Smooth muscle cell (in vitro differentiated cells): ENCODE results near the gene CHRDL2. TPM values are rescaled to one million over a fixed set of nuclear protein-coding genes. Genes with fewer than 3 reads are reported as not detected.

Experiments
- DNase-seq: peaks from one replicate; lab custom pipeline; 2025; ENCODE audit not compliant: unreplicated experiment; lab: John Stamatoyannopoulos, UW
- H2AFZ ChIP-seq: fragments of 200-600 bp; sonication (generic); 2 replicates; pipeline ENCODE4 v1.6.0; 2016; ENCODE audit warnings: antibody characterized with exemption, low read depth, mild to moderate bottlenecking
- H3F3A ChIP-seq: fragments of 200-600 bp; sonication (generic); 2 replicates; pipeline ENCODE4 v1.6.0; 2017; ENCODE audit warnings: antibody characterized with exemption, low read depth
- H3K27ac ChIP-seq: fragments of 200-600 bp; sonication (generic); 2 replicates; pipeline ENCODE4 v1.5.1; 2016; ENCODE audit warnings: low read depth, mild to moderate bottlenecking
- H3K27me3 ChIP-seq: fragments of 200-600 bp; sonication (generic); 2 replicates; pipeline ENCODE4 v1.6.1; 2016; ENCODE audit warnings: low read depth, mild to moderate bottlenecking
- H3K36me3 ChIP-seq: fragments of 200-600 bp; sonication (generic); 2 replicates; pipeline ENCODE4 v1.5.1; 2016; ENCODE audit warnings: low read depth
- H3K4me1 ChIP-seq: fragments of 200-600 bp; sonication (generic); 2 replicates; pipeline ENCODE4 v1.5.1; 2016; ENCODE audit warnings: low read depth
- H3K4me2 ChIP-seq: fragments of 200-600 bp; sonication (generic); 2 replicates; pipeline ENCODE4 v1.6.0; 2016; ENCODE audit warnings: mild to moderate bottlenecking
- H3K4me3 ChIP-seq: fragments of 200-600 bp; sonication (generic); 2 replicates; pipeline ENCODE4 v1.5.1; 2016; ENCODE audit warnings: mild to moderate bottlenecking
- H3K79me2 ChIP-seq: fragments of 200-600 bp; sonication (generic); 2 replicates; pipeline ENCODE4 v1.6.0; 2016; ENCODE audit warnings: low read depth, mild to moderate bottlenecking
- H3K9ac ChIP-seq: fragments of 200-600 bp; sonication (generic); 2 replicates; pipeline ENCODE4 v1.6.0; 2016; ENCODE audit warnings: low read depth
- H3K9me3 ChIP-seq: fragments of 200-600 bp; sonication (generic); replicated peaks from 2 replicates; pipeline ENCODE4 v1.5.1; 2016; ENCODE audit warnings: low read depth
- H4K20me1 ChIP-seq: fragments of 200-600 bp; sonication (generic); 2 replicates; pipeline ENCODE4 v1.6.0; 2016; ENCODE audit warnings: low read depth
- CTCF ChIP-seq: fragments of 200-600 bp; sonication (generic); IDR thresholded peaks from 2 replicates; pipeline ENCODE4 v1.5.1; 2017; ENCODE audit warnings: borderline replicate concordance, mild to moderate bottlenecking, antibody characterized with exemption; ENCODE audit not compliant: insufficient read depth, poor library complexity, severe bottlenecking
- WGBS: methylation state at CpG from one replicate; pipeline ENCODE4 v1.1.7; 2016; ENCODE audit warnings: low lambda C conversion rate; 5-methylcytosine and 5-hydroxymethylcytosine counted together
- polyA plus RNA-seq: library from polyadenylated mRNA; unstranded; fragments of >200 nt; fragmentation: Nextera tagmentation; extraction: Ambion mirVana; gene quantifications from 2 replicates; pipeline ENCODE4 v1.2.1, GENCODE V29; 2016
- total RNA-seq: library from RNA; depleted of rRNA; stranded (reverse); fragments of >200 nt; gene quantifications from 2 replicates; pipeline ENCODE4 v1.2.3, GENCODE V29; 2014

Gene CHRDL2
- total and polyA plus RNA-seq, 2 experiments from 2014 or later = 13.8 to 71.4 TPM

DNA sequence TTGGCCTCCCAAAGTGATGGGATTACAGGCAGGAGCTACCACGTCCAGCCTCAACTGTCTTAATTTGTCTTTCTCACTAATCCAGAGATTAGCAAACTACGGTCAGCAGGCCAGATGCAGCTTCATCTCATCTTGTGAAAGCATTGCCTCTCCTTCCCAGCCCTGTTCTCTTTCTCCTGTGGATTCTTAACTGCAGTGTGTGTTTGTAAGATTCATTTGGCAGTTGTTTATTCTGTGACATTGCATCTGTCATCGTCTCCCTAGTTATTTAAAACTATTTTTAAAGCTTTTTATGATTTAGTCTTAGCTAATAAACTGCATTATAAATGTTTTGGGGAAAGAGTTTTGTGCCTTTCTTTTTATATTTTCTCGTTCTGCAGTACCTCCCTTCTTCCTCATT lies 46.7 kb upstream of the CHRDL2 start:
- no peak for DNase-seq
- no peak for TF ChIP-seq CTCF
- H3K9ac ChIP-seq = no peak overlapping the region
- H3K4me1 ChIP-seq = no peaks in the 10 kb centered on the region
- no peak overlapping the region for H3K4me2 ChIP-seq
- H3K79me2 ChIP-seq = peaks cover 70% of the 10 kb centered on the region
- H3K4me3 ChIP-seq = no peak overlapping the region
- H4K20me1 ChIP-seq = peaks cover 99% of the 10 kb centered on the region
- 38% methylated on average over 4 of the region's 4 CpGs for WGBS
- H3K27me3 ChIP-seq = no peaks in the 10 kb centered on the region
- H2AFZ ChIP-seq = no peak overlapping the region
- no peak overlapping the region for H3K27ac ChIP-seq
- no peaks in the 10 kb centered on the region for H3K9me3 ChIP-seq
- H3K36me3 ChIP-seq = no peaks in the 10 kb centered on the region
- no peaks in the 10 kb centered on the region for H3F3A ChIP-seq

DNA sequence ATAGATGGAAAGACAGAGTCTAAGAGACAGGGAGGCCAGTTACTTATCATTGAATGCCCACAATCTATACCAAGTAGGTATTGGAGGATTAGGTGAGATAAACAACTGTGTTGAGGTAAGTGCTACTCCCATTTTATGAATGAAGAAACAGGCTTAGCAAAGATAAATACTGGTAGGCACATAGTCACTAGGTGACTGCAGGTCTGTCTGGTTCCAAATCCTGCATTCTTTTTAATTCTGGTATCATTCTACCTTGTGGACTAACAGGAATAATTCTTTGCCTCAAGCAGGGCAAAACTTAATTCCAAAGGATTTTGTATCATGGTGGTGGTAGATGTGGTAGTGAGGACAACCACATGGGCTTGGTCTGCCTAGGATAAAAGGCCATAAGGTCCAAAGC lies 45.8 kb upstream of the CHRDL2 start:
- Histone ChIP-seq H3K27me3 (no peaks in the 10 kb centered on the region), H3K79me2 (peaks cover 70% of the 10 kb centered on the region)
- DNase-seq = no peak

GRCh38 chr11:74776546-74776945 lies 45.3 kb upstream of the CHRDL2 start:
- Histone ChIP-seq H3F3A (no peaks in the 10 kb centered on the region), H3K36me3 (no peaks in the 10 kb centered on the region), H3K4me3 (no peak overlapping the region), H3K79me2 (peaks cover 70% of the 10 kb centered on the region), H3K27ac (no peak overlapping the region), H3K9me3 (no peaks in the 10 kb centered on the region), H3K27me3 (no peaks in the 10 kb centered on the region), H3K4me2 (no peak overlapping the region), H3K9ac (no peak overlapping the region), H3K4me1 (no peaks in the 10 kb centered on the region), H2AFZ (no peak overlapping the region), H4K20me1 (peaks cover 97% of the 10 kb centered on the region)
- TF ChIP-seq CTCF = no peak
- no peak for DNase-seq

More for the DNA sequence above, 45.8 kb upstream of the CHRDL2 start:
- H2AFZ ChIP-seq = no peak overlapping the region
- no peak overlapping the region for H3K9ac ChIP-seq
- peaks cover 97% of the 10 kb centered on the region for H4K20me1 ChIP-seq
- no peak overlapping the region for H3K4me2 ChIP-seq
- H3K4me1 ChIP-seq = no peaks in the 10 kb centered on the region
- H3K9me3 ChIP-seq = no peaks in the 10 kb centered on the region
- TF ChIP-seq CTCF = no peak
- H3K27ac ChIP-seq = no peak overlapping the region
- H3F3A ChIP-seq = no peaks in the 10 kb centered on the region
- no peaks in the 10 kb centered on the region for H3K36me3 ChIP-seq
- H3K4me3 ChIP-seq = no peak overlapping the region

GRCh38 chr11:74775762-74776161 lies 44.5 kb upstream of the CHRDL2 start:
- H3K4me3 ChIP-seq = no peak overlapping the region
- H3K4me1 ChIP-seq = no peaks in the 10 kb centered on the region
- DNase-seq = no peak
- no peaks in the 10 kb centered on the region for H3F3A ChIP-seq
- no peak overlapping the region for H3K27ac ChIP-seq
- WGBS = 48% methylated on average over 1 of the region's 1 CpG
- H3K9ac ChIP-seq = no peak overlapping the region
- no peak overlapping the region for H3K4me2 ChIP-seq
- no peak overlapping the region for H2AFZ ChIP-seq
- no peaks in the 10 kb centered on the region for H3K27me3 ChIP-seq
- H3K9me3 ChIP-seq = no peaks in the 10 kb centered on the region
- peaks cover 97% of the 10 kb centered on the region for H4K20me1 ChIP-seq
- H3K36me3 ChIP-seq = no peaks in the 10 kb centered on the region
- H3K79me2 ChIP-seq = peaks cover 69% of the 10 kb centered on the region
- TF ChIP-seq CTCF = no peak
